SK-N-SH (cell line): ENCODE data around the gene STRBP. TPM values are rescaled to one million over a fixed set of nuclear protein-coding genes. Genes with fewer than 3 reads are reported as not detected.

ENCODE experiments used
- CTCF ChIA-PET: fragments of 300-600, 350-600 bp; formaldehyde crosslinking; extraction: SDS; loops from one replicate; lab custom pipeline; 2021; lab: Yijun Ruan, JAX
- POLR2A ChIA-PET: fragments of 350-600 bp; sonication (Branson Sonifier 250); formaldehyde crosslinking; extraction: SDS; loops from one replicate; lab custom pipeline; 2020; ENCODE audit warnings: antibody characterized with exemption, inconsistent platforms; lab: Yijun Ruan, JAX
- DNase-seq: peaks from one replicate; pipeline ENCODE4 v3.0.0; 2012
- H2AFZ ChIP-seq: fragments of 200-600 bp; sonication (generic); 2 replicates; pipeline ENCODE4 v1.8.1; 2016; ENCODE audit warnings: antibody characterized with exemption, mild to moderate bottlenecking, low read depth
- H3F3A ChIP-seq: fragments of 200-600 bp; sonication (generic); replicated peaks from 2 replicates; pipeline ENCODE3; 2016; ENCODE audit warnings: antibody characterized with exemption, mild to moderate bottlenecking; ENCODE audit not compliant: insufficient read depth
- H3K27ac ChIP-seq, 2 experiments: fragments of 200-500 bp in 1 of 2; fragments of 200-600 bp in 1 of 2; sonication (Bioruptor generic) in 1 of 2; sonication (generic), shearing (Covaris generic) in 1 of 2; 2 replicates each; pipeline versions ENCODE4 v1.5.1 to v1.6.1; 2014 to 2016; ENCODE audit warnings: low read depth in 2 of 2, inconsistent platforms in 1 of 2, low read length in 1 of 2, mild to moderate bottlenecking in 1 of 2, mixed read lengths in 1 of 2
- H3K27me3 ChIP-seq: fragments of 200-600 bp; sonication (generic), shearing (Covaris generic); 2 replicates; pipeline ENCODE4 v1.6.1; 2016; ENCODE audit warnings: mixed run types; ENCODE audit not compliant: insufficient read depth
- H3K36me3 ChIP-seq, 2 experiments: fragments of 200-500 bp in 1 of 2; fragments of 200-600 bp in 1 of 2; sonication (Bioruptor generic) in 1 of 2; sonication (generic) in 1 of 2; replicated peaks in 1 of 2; 2 replicates each; pipeline versions ENCODE3 to v1.5.1; 2014 to 2016; ENCODE audit warnings: low read length in 1 of 2, mild to moderate bottlenecking in 1 of 2; ENCODE audit not compliant: insufficient read depth in 2 of 2, control insufficient read depth in 1 of 2
- H3K4me1 ChIP-seq, 2 experiments: fragments of 200-500 bp in 1 of 2; fragments of 200-600 bp in 1 of 2; sonication (Bioruptor generic) in 1 of 2; sonication (generic), shearing (Covaris generic) in 1 of 2; 2 replicates each; pipeline versions ENCODE4 v1.5.1 to v1.6.1; 2014 to 2016; ENCODE audit warnings: low read depth in 1 of 2, low read length in 1 of 2, mixed run types in 1 of 2; ENCODE audit not compliant: insufficient read depth in 2 of 2, control insufficient read depth in 1 of 2
- H3K4me2 ChIP-seq: fragments of 200-600 bp; sonication (generic), shearing (Covaris generic); 2 replicates; pipeline ENCODE4 v1.6.1; 2017; ENCODE audit warnings: mixed run types
- H3K4me3 ChIP-seq, 2 experiments: fragments of 200-500 bp in 1 of 2; fragments of 200-600 bp in 1 of 2; sonication (Bioruptor generic) in 1 of 2; sonication (generic), shearing (Covaris generic) in 1 of 2; 2 replicates each; pipeline versions ENCODE4 v1.5.1 to v1.8.1; 2014 to 2016; ENCODE audit warnings: low read depth in 2 of 2, inconsistent platforms in 1 of 2, low read length in 1 of 2, mild to moderate bottlenecking in 1 of 2, mixed read lengths in 1 of 2, moderate library complexity in 1 of 2
- H3K79me2 ChIP-seq: fragments of 200-600 bp; sonication (generic); 2 replicates; pipeline ENCODE4 v1.8.1; 2017; ENCODE audit warnings: mild to moderate bottlenecking; ENCODE audit not compliant: insufficient read depth
- H3K9ac ChIP-seq: fragments of 200-600 bp; sonication (generic); 2 replicates; pipeline ENCODE4 v1.6.1; 2017; ENCODE audit warnings: mixed run types
- H3K9me2 ChIP-seq: fragments of 200-600 bp; sonication (generic); 2 replicates; pipeline ENCODE4 v1.6.1; 2017; ENCODE audit warnings: mixed run types
- H3K9me3 ChIP-seq: fragments of 200-600 bp; sonication (generic); 2 replicates; pipeline ENCODE4 v1.6.1; 2017; ENCODE audit warnings: mixed run types, mild to moderate bottlenecking, moderate library complexity
- H4K20me1 ChIP-seq: fragments of 200-600 bp; sonication (generic); 2 replicates; pipeline ENCODE4 v1.6.1; 2017; ENCODE audit warnings: mild to moderate bottlenecking, mixed run types; ENCODE audit not compliant: insufficient read depth
- CHD2 ChIP-seq: fragments of 150-350 bp; IDR thresholded peaks from 2 replicates; pipeline ENCODE4 v1.6.1; 2018; ENCODE audit warnings: low read length; ENCODE audit not compliant: partially characterized antibody
- ELF1 ChIP-seq: IDR thresholded peaks from 2 replicates; pipeline ENCODE4 v1.4.0; 2012
- EP300 ChIP-seq, 2 experiments: IDR thresholded peaks; 2 replicates each; pipeline versions ENCODE4 v1.4.0 to v1.6.1; 2012; ENCODE audit warnings: borderline replicate concordance in 1 of 2, low read depth in 1 of 2, low read length in 1 of 2
- FOSL2 ChIP-seq: IDR thresholded peaks from 2 replicates; pipeline ENCODE4 v1.4.0; 2012; ENCODE audit warnings: low read depth, mild to moderate bottlenecking, moderate library complexity, borderline replicate concordance
- FOXM1 ChIP-seq: IDR thresholded peaks from 2 replicates; pipeline ENCODE4 v1.4.0; 2012; ENCODE audit warnings: low read depth, mild to moderate bottlenecking
- IRF3 ChIP-seq: fragments of 150-350 bp; IDR thresholded peaks from 2 replicates; pipeline ENCODE4 v1.6.1; 2016; ENCODE audit warnings: mild to moderate bottlenecking, low read depth, low read length
- JUND ChIP-seq: IDR thresholded peaks from 2 replicates; pipeline ENCODE4 v1.4.0; 2012
- MEF2A ChIP-seq: IDR thresholded peaks from 2 replicates; pipeline ENCODE4 v1.4.0; 2012; ENCODE audit warnings: low read depth, borderline replicate concordance
- NFIC ChIP-seq: IDR thresholded peaks from 2 replicates; pipeline ENCODE4 v1.4.0; 2012; ENCODE audit warnings: borderline replicate concordance
- NRF1 ChIP-seq: IDR thresholded peaks from 2 replicates; pipeline ENCODE4 v1.6.1; 2012; ENCODE audit warnings: low read depth, mild to moderate bottlenecking, low read length
- RXRA ChIP-seq: IDR thresholded peaks from 2 replicates; pipeline ENCODE4 v1.4.0; 2012; ENCODE audit warnings: low read depth, mild to moderate bottlenecking, borderline replicate concordance
- SIN3A ChIP-seq: IDR thresholded peaks from 2 replicates; pipeline ENCODE4 v1.6.1; 2012; ENCODE audit warnings: low read depth, mild to moderate bottlenecking, low read length, moderate library complexity, borderline replicate concordance
- YY1 ChIP-seq: IDR thresholded peaks from 2 replicates; pipeline ENCODE4 v1.4.0; 2012; ENCODE audit warnings: low read depth, mild to moderate bottlenecking
- WGBS: methylation state at CpG from one replicate; pipeline ENCODE4 v1.1.6; 2017; ENCODE audit warnings: low lambda C conversion rate; 5-methylcytosine and 5-hydroxymethylcytosine counted together
- polyA plus RNA-seq, 3 experiments: library from polyadenylated mRNA; depleted of rRNA; stranded (reverse); fragments of >200 nt; gene quantifications; 2 replicates each; pipeline ENCODE4 v1.2.3, GENCODE V29; 2012
- TF ChIP-seq, protein P1 (sequence below): IDR thresholded peaks from 2 replicates; pipeline ENCODE4 v1.4.0; 2012; ENCODE audit warnings: low read depth, borderline replicate concordance
- TF ChIP-seq, protein P2 (sequence below): fragments of 150-350 bp; IDR thresholded peaks from 2 replicates; pipeline ENCODE4 v1.6.1; 2017; ENCODE audit warnings: antibody characterized with exemption, low read length, low read depth, borderline replicate concordance

Gene STRBP
- polyA plus RNA-seq, 1 of the 3 experiments (the other 2 are of a cell fraction): 5.9 TPM

DNA sequence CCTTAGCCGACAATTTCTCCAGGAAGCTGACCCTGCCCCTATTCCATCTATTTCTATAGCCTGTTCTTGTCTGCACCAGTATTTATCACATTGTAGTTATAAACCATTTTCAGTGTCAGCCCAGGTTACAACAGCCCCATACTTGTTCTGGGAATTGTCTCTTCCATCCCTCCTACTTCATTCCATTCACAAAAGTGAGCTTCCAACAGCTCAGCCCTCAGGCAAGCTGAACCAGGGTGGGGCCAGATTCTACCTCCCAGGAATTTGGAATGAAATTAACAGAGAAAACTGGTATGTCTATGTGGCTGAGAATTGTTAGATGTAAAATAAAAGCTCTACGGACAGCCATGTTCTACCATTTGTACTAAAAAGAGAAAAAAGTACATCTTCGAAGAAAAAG, 36.1 kb downstream of the STRBP start (continued):
- TF ChIP-seq RXRA (no peak), JUND (no peak), EP300 (IDR thresholded peaks at IDR 0.05; ENCODE audit: borderline replicate concordance in 1 of 2, low read depth in 1 of 2, low read length in 1 of 2) (no peak), CHD2 (no peak), ELF1 (no peak)
- TF ChIP-seq, protein P1, sequence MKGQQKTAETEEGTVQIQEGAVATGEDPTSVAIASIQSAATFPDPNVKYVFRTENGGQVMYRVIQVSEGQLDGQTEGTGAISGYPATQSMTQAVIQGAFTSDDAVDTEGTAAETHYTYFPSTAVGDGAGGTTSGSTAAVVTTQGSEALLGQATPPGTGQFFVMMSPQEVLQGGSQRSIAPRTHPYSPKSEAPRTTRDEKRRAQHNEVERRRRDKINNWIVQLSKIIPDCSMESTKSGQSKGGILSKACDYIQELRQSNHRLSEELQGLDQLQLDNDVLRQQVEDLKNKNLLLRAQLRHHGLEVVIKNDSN: no peak
- TF ChIP-seq, all 33 proteins: peak for 0

- Histone ChIP-seq H3K4me2 (no peak overlapping the region), H3K9ac (no peak overlapping the region), H3F3A (no peaks in the 10 kb centered on the region), H2AFZ (no peak overlapping the region), H3K27ac (no peak overlapping the region), H3K4me1 (no peaks in the 10 kb centered on the region; a peak in 1 of 4 replicates), H3K9me3 (no peaks in the 10 kb centered on the region), H3K79me2 (no peaks in the 10 kb centered on the region), H3K27me3 (no peaks in the 10 kb centered on the region), H3K36me3 (no peaks in the 10 kb centered on the region), H3K4me3 (no peak overlapping the region), H3K9me2 (no peaks in the 10 kb centered on the region), H4K20me1 (no peaks in the 10 kb centered on the region)
- POLR2A ChIA-PET: no interaction called here
- CTCF ChIA-PET: interaction anchor here (0.6 to 1.9 kb wide), 3 partner anchors 48 to 238 kb away, joined by 3 to 8 read pairs (median 3); no protein-coding TSS in a partner anchor
- no peak for TF ChIP-seq SIN3A
- DNase-seq: no peak
- WGBS: 100% methylated on average over 1 of the region's 1 CpG
Measured at GRCh38 chr9:123231421-123231820, 37.0 kb downstream of the STRBP start.

DNA sequence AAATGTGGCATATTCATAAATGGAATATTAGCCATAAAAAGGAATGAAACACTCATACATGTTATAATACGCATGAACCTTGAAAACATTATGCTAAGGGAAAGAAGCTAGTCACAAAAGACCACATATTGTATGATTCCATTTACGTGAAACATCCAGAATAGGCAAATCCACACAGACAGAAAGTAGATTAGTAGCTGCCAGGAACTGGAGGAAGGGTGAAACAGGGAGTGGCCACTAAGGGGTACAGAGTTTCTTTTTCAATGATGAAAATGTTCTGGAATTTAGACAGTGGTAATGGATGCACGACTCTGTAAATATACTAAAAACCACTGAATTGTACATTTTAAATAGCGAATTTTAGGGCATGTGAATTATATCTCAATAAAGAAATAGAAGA, 39.4 kb downstream of the STRBP start:
- Histone ChIP-seq H3K27ac (no peak overlapping the region), H3K9ac (no peak overlapping the region), H3K9me2 (no peaks in the 10 kb centered on the region), H2AFZ (no peak overlapping the region), H3K4me3 (no peak overlapping the region), H3F3A (peaks cover 4% of the 10 kb centered on the region), H3K36me3 (no peaks in the 10 kb centered on the region), H3K4me1 (peaks cover 0 to 8% of the 10 kb centered on the region in 2 experiments; a peak in 2 of 4 replicates), H3K27me3 (no peaks in the 10 kb centered on the region), H3K79me2 (no peaks in the 10 kb centered on the region), H4K20me1 (no peaks in the 10 kb centered on the region; the same call in 1 of the 2 replicates), H3K9me3 (no peaks in the 10 kb centered on the region), H3K4me2 (no peak overlapping the region)
- TF ChIP-seq IRF3 (no peak), NFIC (no peak), FOSL2 (no peak), MEF2A (no peak), NRF1 (no peak), SIN3A (no peak), YY1 (no peak), FOXM1 (no peak)
- TF ChIP-seq, protein P2, sequence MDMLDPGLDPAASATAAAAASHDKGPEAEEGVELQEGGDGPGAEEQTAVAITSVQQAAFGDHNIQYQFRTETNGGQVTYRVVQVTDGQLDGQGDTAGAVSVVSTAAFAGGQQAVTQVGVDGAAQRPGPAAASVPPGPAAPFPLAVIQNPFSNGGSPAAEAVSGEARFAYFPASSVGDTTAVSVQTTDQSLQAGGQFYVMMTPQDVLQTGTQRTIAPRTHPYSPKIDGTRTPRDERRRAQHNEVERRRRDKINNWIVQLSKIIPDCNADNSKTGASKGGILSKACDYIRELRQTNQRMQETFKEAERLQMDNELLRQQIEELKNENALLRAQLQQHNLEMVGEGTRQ: no peak
- DNase-seq: no peak
- POLR2A ChIA-PET: no interaction called here
- CTCF ChIA-PET: interaction anchor here (2.2 kb wide), 1 partner anchor 121 kb away, joined by 7 read pairs; no protein-coding TSS in a partner anchor
- WGBS: 95% methylated on average over 4 of the region's 4 CpGs
